OCI-LY1 (cell line): ENCODE measurements around the gene NDUFAF3.

Experiments
- H2AFZ ChIP-seq: fragments of 200-600 bp; sonication (generic), shearing (Covaris generic); 2 replicates; pipeline ENCODE4 v1.6.0; 2014; ENCODE audit warnings: antibody characterized with exemption, mild to moderate bottlenecking, low read length
- H3F3A ChIP-seq: fragments of 200-600 bp; sonication (generic), shearing (Covaris generic); 2 replicates; pipeline ENCODE4 v1.6.0; 2014; ENCODE audit warnings: mild to moderate bottlenecking, antibody characterized with exemption, low read length, moderate library complexity; ENCODE audit not compliant: insufficient read depth
- H3K27ac ChIP-seq: fragments of 200-600 bp; sonication (generic); 2 replicates; pipeline ENCODE4 v1.5.1; 2014; ENCODE audit warnings: low read length, mixed run types, mild to moderate bottlenecking, low read depth; ENCODE audit not compliant: poor library complexity, severe bottlenecking
- H3K27me3 ChIP-seq: fragments of 200-600 bp; sonication (generic); 2 replicates; pipeline ENCODE4 v1.6.0; 2014; ENCODE audit warnings: antibody characterized with exemption, mild to moderate bottlenecking, low read length, moderate library complexity; ENCODE audit not compliant: insufficient read depth
- H3K36me3 ChIP-seq: fragments of 200-600 bp; sonication (generic); 2 replicates; pipeline ENCODE4 v1.6.1; 2014; ENCODE audit warnings: mild to moderate bottlenecking, antibody characterized with exemption, low read length, moderate library complexity, mixed read lengths; ENCODE audit not compliant: insufficient read depth
- H3K4me1 ChIP-seq: fragments of 200-600 bp; sonication (generic); 2 replicates; pipeline ENCODE4 v1.5.1; 2014; ENCODE audit warnings: mild to moderate bottlenecking, low read length, moderate library complexity; ENCODE audit not compliant: insufficient read depth, severe bottlenecking
- H3K4me2 ChIP-seq: fragments of 200-600 bp; sonication (generic), shearing (Covaris generic); 2 replicates; pipeline ENCODE4 v1.6.1; 2014; ENCODE audit warnings: low read length
- H3K4me3 ChIP-seq: fragments of 200-600 bp; sonication (generic); 2 replicates; pipeline ENCODE4 v1.5.1; 2014; ENCODE audit warnings: low read length, low read depth, mild to moderate bottlenecking, mixed read lengths; ENCODE audit not compliant: poor library complexity, severe bottlenecking
- H3K79me2 ChIP-seq: fragments of 200-600 bp; shearing (Covaris generic); 2 replicates; pipeline ENCODE4 v1.6.1; 2016; ENCODE audit warnings: mixed run types, low read length, mixed read lengths; ENCODE audit not compliant: insufficient read depth
- H3K9ac ChIP-seq: fragments of 200-600 bp; sonication (generic), shearing (Covaris generic); 2 replicates; pipeline ENCODE4 v1.6.1; 2014; ENCODE audit warnings: mild to moderate bottlenecking, low read length, mixed read lengths
- H3K9me2 ChIP-seq: fragments of 200-600 bp; sonication (generic), shearing (Covaris generic); 2 replicates; pipeline ENCODE4 v1.6.1; 2014; ENCODE audit warnings: low read depth, mild to moderate bottlenecking, low read length, mixed read lengths
- H3K9me3 ChIP-seq: fragments of 200-600 bp; shearing (Covaris generic); 2 replicates; pipeline ENCODE4 v1.6.1; 2014; ENCODE audit warnings: low read length, mixed read lengths
- H4K20me1 ChIP-seq: fragments of 200-600 bp; sonication (generic), shearing (Covaris generic); 2 replicates; pipeline ENCODE4 v1.6.0; 2016; ENCODE audit warnings: mild to moderate bottlenecking, low read length; ENCODE audit not compliant: insufficient read depth
- CTCF ChIP-seq: fragments of 200-600 bp; sonication (generic), shearing (Covaris generic); IDR thresholded peaks from 2 replicates; pipeline ENCODE4 v1.5.1; 2017; ENCODE audit warnings: mild to moderate bottlenecking, antibody characterized with exemption, low read length, moderate library complexity, mixed read lengths
- EZH2 ChIP-seq: fragments of 200-600 bp; sonication (generic), shearing (Covaris generic); IDR thresholded peaks from 2 replicates; pipeline ENCODE4 v1.8.0; 2017; ENCODE audit warnings: borderline replicate concordance, mixed run types, mild to moderate bottlenecking, antibody characterized with exemption, low read length, moderate library complexity, mixed read lengths

The NDUFAF3 gene

GRCh38 chr3:49035281-49035680 lies 13.4 kb downstream of the NDUFAF3 start:
- H3K4me2 ChIP-seq = no peak overlapping the region
- no peak overlapping the region for H2AFZ ChIP-seq
- no peak overlapping the region for H3K27ac ChIP-seq
- no peaks in the 10 kb centered on the region for H3K9me2 ChIP-seq
- no peak overlapping the region for H3K4me3 ChIP-seq
- no peak overlapping the region for H3K9ac ChIP-seq
- H3K36me3 ChIP-seq = peaks cover 70% of the 10 kb centered on the region
- H4K20me1 ChIP-seq = no peaks in the 10 kb centered on the region
- H3K4me1 ChIP-seq = no peaks in the 10 kb centered on the region
- no peaks in the 10 kb centered on the region for H3K27me3 ChIP-seq
- H3K9me3 ChIP-seq = no peaks in the 10 kb centered on the region
- no peaks in the 10 kb centered on the region for H3F3A ChIP-seq
- no peak for TF ChIP-seq EZH2
- TF ChIP-seq CTCF = no peak
- H3K79me2 ChIP-seq = no peaks in the 10 kb centered on the region

- Histone ChIP-seq H3K4me1 (no peaks in the 10 kb centered on the region), H3K36me3 (peaks cover 78% of the 10 kb centered on the region), H3K27ac (no peak overlapping the region), H2AFZ (no peak overlapping the region), H3K27me3 (no peaks in the 10 kb centered on the region), H3K9me3 (no peaks in the 10 kb centered on the region), H3K9ac (no peak overlapping the region), H3F3A (no peaks in the 10 kb centered on the region), H4K20me1 (no peaks in the 10 kb centered on the region), H3K9me2 (no peaks in the 10 kb centered on the region), H3K4me2 (no peak overlapping the region), H3K4me3 (no peak overlapping the region), H3K79me2 (no peaks in the 10 kb centered on the region)
- TF ChIP-seq EZH2 (no peak), CTCF (no peak)
Observed at GRCh38 chr3:49053543-49053942, 31.6 kb downstream of the NDUFAF3 start.

GRCh38 chr3:49054344-49054862 lies 32.5 kb downstream of the NDUFAF3 start:
- Histone ChIP-seq H3K36me3 (peaks cover 72% of the 10 kb centered on the region), H3K4me2 (no peak overlapping the region), H3K9me3 (no peaks in the 10 kb centered on the region), H3K27ac (no peak overlapping the region), H4K20me1 (no peaks in the 10 kb centered on the region), H3K4me3 (no peak overlapping the region), H3F3A (no peaks in the 10 kb centered on the region), H3K27me3 (no peaks in the 10 kb centered on the region), H2AFZ (no peak overlapping the region), H3K79me2 (no peaks in the 10 kb centered on the region), H3K9me2 (no peaks in the 10 kb centered on the region), H3K4me1 (no peaks in the 10 kb centered on the region), H3K9ac (no peak overlapping the region)
- TF ChIP-seq CTCF = no peak
- TF ChIP-seq EZH2 = no peak
